ENCODE data around the gene VMO1. TPM values are rescaled to one million over a fixed set of nuclear protein-coding genes. Genes with fewer than 3 reads are reported as not detected.
A peak's percentile ranks its signal among the peaks of the same experiment; 100 is the strongest.

The VMO1 gene
- total and polyA plus RNA-seq, 11 donors: 0.48 to 1.9 (median 1.1) TPM; not detected in 4

- intact Hi-C loops (cut with DNase I): loop anchor here in 4 of 10 donors (5.0 to 10.0 kb wide), 3 partner anchors 46 to 249 kb away; partner anchors contain the start of genes CAMTA2 (in 1 of the 4), GLTPD2 (in 1 of the 4) and VMO1 (in 1 of the 4)
- Histone ChIP-seq H3K27me3 (peaks cover 0 to 20% (median 0%) of the 10 kb centered on the region in 9 donors), H3K36me3 (peaks cover 0 to 10% (median 0%) of the 10 kb centered on the region in 9 donors), H3K4me1 (peaks cover 0 to 49% (median 10%) of the 10 kb centered on the region in 12 donors), H3K27ac (peak overlapping the region in 8 of 12 donors; percentile 8 to 77 (median 56)), H3K9me3 (no peaks in the 10 kb centered on the region), H3K4me3 (peak overlapping the region; percentile 62 to 94 (median 84))
- no peak for DNase-seq
- 20 to 44% (median 28%) methylated on average over 41 of the region's 41 CpGs for WGBS, 4 donors
- peak in 2 of 4 donors; percentile 3 to 15 for ATAC-seq
- TF ChIP-seq, protein P1, sequence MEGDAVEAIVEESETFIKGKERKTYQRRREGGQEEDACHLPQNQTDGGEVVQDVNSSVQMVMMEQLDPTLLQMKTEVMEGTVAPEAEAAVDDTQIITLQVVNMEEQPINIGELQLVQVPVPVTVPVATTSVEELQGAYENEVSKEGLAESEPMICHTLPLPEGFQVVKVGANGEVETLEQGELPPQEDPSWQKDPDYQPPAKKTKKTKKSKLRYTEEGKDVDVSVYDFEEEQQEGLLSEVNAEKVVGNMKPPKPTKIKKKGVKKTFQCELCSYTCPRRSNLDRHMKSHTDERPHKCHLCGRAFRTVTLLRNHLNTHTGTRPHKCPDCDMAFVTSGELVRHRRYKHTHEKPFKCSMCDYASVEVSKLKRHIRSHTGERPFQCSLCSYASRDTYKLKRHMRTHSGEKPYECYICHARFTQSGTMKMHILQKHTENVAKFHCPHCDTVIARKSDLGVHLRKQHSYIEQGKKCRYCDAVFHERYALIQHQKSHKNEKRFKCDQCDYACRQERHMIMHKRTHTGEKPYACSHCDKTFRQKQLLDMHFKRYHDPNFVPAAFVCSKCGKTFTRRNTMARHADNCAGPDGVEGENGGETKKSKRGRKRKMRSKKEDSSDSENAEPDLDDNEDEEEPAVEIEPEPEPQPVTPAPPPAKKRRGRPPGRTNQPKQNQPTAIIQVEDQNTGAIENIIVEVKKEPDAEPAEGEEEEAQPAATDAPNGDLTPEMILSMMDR (IDR thresholded peaks at IDR 0.05): no peak
Observed at GRCh38 chr17:4738136-4739121, 47.7 kb downstream of the VMO1 start.

- peaks cover 0 to 65% (median 18%) of the 10 kb centered on the region in 12 donors for H3K4me1 ChIP-seq
- H3K36me3 ChIP-seq: peaks cover 0 to 19% (median 0%) of the 10 kb centered on the region in 9 donors
- 72 to 77% (median 75%) methylated on average over 9 of the region's 9 CpGs for WGBS, 4 donors
- H3K27ac ChIP-seq: peak overlapping the region in 2 of 12 donors; percentile 20 to 79
- peaks cover 0 to 15% (median 0%) of the 10 kb centered on the region in 9 donors for H3K27me3 ChIP-seq
- no peaks in the 10 kb centered on the region for H3K9me3 ChIP-seq
- ATAC-seq (peak in 2 of 4 donors; percentile 1 to 5), DNase-seq (no peak)
- TF ChIP-seq POLR2A (IDR thresholded peaks at IDR 0.05): no peak
- TF ChIP-seq, protein P1 (IDR thresholded peaks at IDR 0.05): no peak
- no peak overlapping the region for H3K4me3 ChIP-seq
- intact Hi-C loops (cut with DNase I): loop anchor here in 4 of 10 donors (5.0 to 10.0 kb wide), 3 partner anchors 49 to 251 kb away; partner anchors contain the start of genes CAMTA2 (in 1 of the 4), GLTPD2 (in 1 of the 4) and VMO1 (in 1 of the 4)
Observed at GRCh38 chr17:4735876-4736651, 50.1 kb downstream of the VMO1 start.

Other genes starting within 250 kb of the VMO1 start
- 10 to 100 TPM; 17.4 to 34.8 (median 24.4) TPM for gene MYBBP1A, start 231.0 kb downstream of the VMO1 start, total RNA-seq
- gene MYBBP1A, start 231.0 kb downstream of the VMO1 start, polyA plus RNA-seq: 10 to 100 TPM; 15.5 to 27.8 TPM
- not detected for gene GGT6, start 225.8 kb downstream of the VMO1 start, total RNA-seq
- gene GGT6, start 225.8 kb downstream of the VMO1 start, polyA plus RNA-seq: not detected
- gene SMTNL2, start 201.8 kb downstream of the VMO1 start, total RNA-seq: 10 to 100 TPM; 10.1 to 47.5 (median 18.5) TPM
- 1 to 10 TPM; 2.1 to 8.2 TPM for gene SMTNL2, start 201.8 kb downstream of the VMO1 start, polyA plus RNA-seq
- 10 to 100 TPM in 1 of 9 donors, under 1 TPM in 5, not detected in 3; 0.23 to 62.4 (median 0.38) TPM for gene ALOX15, start 144.7 kb downstream of the VMO1 start, total RNA-seq
- not detected for gene ALOX15, start 144.7 kb downstream of the VMO1 start, polyA plus RNA-seq
- 10 to 100 TPM; 19.0 to 42.6 (median 34.5) TPM for gene PELP1, start 82.2 kb downstream of the VMO1 start, total RNA-seq
- gene PELP1, start 82.2 kb downstream of the VMO1 start, polyA plus RNA-seq: 10 to 100 TPM; 20.4 to 28.0 TPM
- 10 to 100 TPM; 10.9 to 87.6 (median 23.0) TPM for gene ARRB2, start 75.7 kb downstream of the VMO1 start, total RNA-seq
- 10 to 100 TPM; 17.1 to 24.8 TPM for gene ARRB2, start 75.7 kb downstream of the VMO1 start, polyA plus RNA-seq
- gene MED11, start 54.9 kb downstream of the VMO1 start, total RNA-seq: 10 to 100 TPM; 11.5 to 30.3 (median 18.8) TPM
- gene MED11, start 54.9 kb downstream of the VMO1 start, polyA plus RNA-seq: 10 to 100 TPM; 23.3 to 49.6 TPM
- gene ZMYND15, start 46.5 kb downstream of the VMO1 start, total RNA-seq: 1 to 10 TPM in 2 of 9 donors, under 1 TPM in 4, not detected in 3; 0.27 to 2.9 (median 0.44) TPM
- under 1 TPM; 0.14 to 0.30 TPM for gene ZMYND15, start 46.5 kb downstream of the VMO1 start, polyA plus RNA-seq
- gene CXCL16, start 46.4 kb downstream of the VMO1 start, total RNA-seq: 10 to 100 TPM in 2 of 9 donors, 1 to 10 TPM in 7; 1.6 to 42.5 (median 4.5) TPM
- gene CXCL16, start 46.4 kb downstream of the VMO1 start, polyA plus RNA-seq: 1 to 10 TPM; 1.3 to 3.7 TPM
- not detected for gene TM4SF5, start 14.5 kb downstream of the VMO1 start, total RNA-seq
- gene TM4SF5, start 14.5 kb downstream of the VMO1 start, polyA plus RNA-seq: not detected
- gene GLTPD2, start 2.6 kb upstream of the VMO1 start, total RNA-seq: not detected
- gene GLTPD2, start 2.6 kb upstream of the VMO1 start, polyA plus RNA-seq: not detected
- 100 to 1,000 TPM; 143 to 320 (median 182) TPM for gene PSMB6, start 9.8 kb upstream of the VMO1 start, total RNA-seq
- 100 to 1,000 TPM; 263 to 320 TPM for gene PSMB6, start 9.8 kb upstream of the VMO1 start, polyA plus RNA-seq
- gene PLD2, start 20.8 kb upstream of the VMO1 start, total RNA-seq: 10 to 100 TPM in 2 of 9 donors, 1 to 10 TPM in 7; 5.5 to 17.9 (median 8.5) TPM
- gene PLD2, start 20.8 kb upstream of the VMO1 start, polyA plus RNA-seq: 1 to 10 TPM; 5.3 to 8.6 TPM
- gene MINK1, start 47.0 kb upstream of the VMO1 start, total RNA-seq: 10 to 100 TPM; 23.1 to 55.8 (median 36.0) TPM
- 10 to 100 TPM; 24.8 to 28.4 TPM for gene MINK1, start 47.0 kb upstream of the VMO1 start, polyA plus RNA-seq
- 1 to 10 TPM in 1 of 9 donors, under 1 TPM in 8; 0.07 to 1.3 (median 0.43) TPM for gene C17orf107, start 113.2 kb upstream of the VMO1 start, total RNA-seq
- under 1 TPM; 0.46 to 0.69 TPM for gene C17orf107, start 113.2 kb upstream of the VMO1 start, polyA plus RNA-seq
- gene CHRNE, start 116.7 kb upstream of the VMO1 start, total RNA-seq: 1 to 10 TPM in 2 of 9 donors, under 1 TPM in 7; 0.23 to 1.4 (median 0.48) TPM
- gene CHRNE, start 116.7 kb upstream of the VMO1 start, polyA plus RNA-seq: under 1 TPM; 0.27 to 0.71 TPM
- under 1 TPM in 3 of 9 donors, not detected in 6; 0.20 to 0.35 (median 0.25) TPM for gene GP1BA, start 145.9 kb upstream of the VMO1 start, total RNA-seq
- gene GP1BA, start 145.9 kb upstream of the VMO1 start, polyA plus RNA-seq: under 1 TPM; 0.06 to 0.19 TPM
- 100 to 1,000 TPM; 146 to 282 (median 204) TPM for gene SLC25A11, start 153.7 kb upstream of the VMO1 start, total RNA-seq
- 100 to 1,000 TPM; 136 to 168 TPM for gene SLC25A11, start 153.7 kb upstream of the VMO1 start, polyA plus RNA-seq
- gene RNF167, start 153.9 kb upstream of the VMO1 start, total RNA-seq: 100 to 1,000 TPM in 1 of 9 donors, 10 to 100 TPM in 8; 50.7 to 111 (median 79.6) TPM
- gene RNF167, start 153.9 kb upstream of the VMO1 start, polyA plus RNA-seq: 100 to 1,000 TPM; 134 to 152 TPM
- 100 to 1,000 TPM; 145 to 608 (median 234) TPM for gene PFN1, start 162.2 kb upstream of the VMO1 start, total RNA-seq
- 100 to 1,000 TPM; 177 to 982 TPM for gene PFN1, start 162.2 kb upstream of the VMO1 start, polyA plus RNA-seq
- 1,000 to 10,000 TPM in 2 of 9 donors, 100 to 1,000 TPM in 7; 383 to 1,354 (median 668) TPM for gene ENO3, start 164.8 kb upstream of the VMO1 start, total RNA-seq
- gene ENO3, start 164.8 kb upstream of the VMO1 start, polyA plus RNA-seq: 1,000 to 10,000 TPM in 1 of 2 donors, 100 to 1,000 TPM in 1; 253 to 1,459 TPM
- 100 to 1,000 TPM in 6 of 9 donors, 10 to 100 TPM in 3; 88.7 to 149 (median 125) TPM for gene SPAG7, start 181.5 kb upstream of the VMO1 start, total RNA-seq
- gene SPAG7, start 181.5 kb upstream of the VMO1 start, polyA plus RNA-seq: 100 to 1,000 TPM; 118 to 192 TPM
- 100 to 1,000 TPM in 1 of 9 donors, 10 to 100 TPM in 8; 25.2 to 108 (median 32.4) TPM for gene CAMTA2, start 201.3 kb upstream of the VMO1 start, total RNA-seq
- 10 to 100 TPM; 41.7 to 59.4 TPM for gene CAMTA2, start 201.3 kb upstream of the VMO1 start, polyA plus RNA-seq
- gene INCA1, start 211.2 kb upstream of the VMO1 start, total RNA-seq: 1 to 10 TPM in 8 of 9 donors, under 1 TPM in 1; 0.75 to 4.0 (median 2.7) TPM
- 1 to 10 TPM in 1 of 2 donors, under 1 TPM in 1; 0.64 to 5.1 TPM for gene INCA1, start 211.2 kb upstream of the VMO1 start, polyA plus RNA-seq
- 100 to 1,000 TPM; 335 to 868 (median 539) TPM for gene KIF1C, start 211.6 kb upstream of the VMO1 start, total RNA-seq
- 100 to 1,000 TPM; 210 to 384 TPM for gene KIF1C, start 211.6 kb upstream of the VMO1 start, polyA plus RNA-seq
- gene SLC52A1, start 249.1 kb upstream of the VMO1 start, total RNA-seq: under 1 TPM in 1 of 9 donors, not detected in 8; 0.12 TPM
- gene SLC52A1, start 249.1 kb upstream of the VMO1 start, polyA plus RNA-seq: not detected